HG03575 (cell line): ENCODE results near the gene PRMT3.
A peak's percentile ranks its signal among the peaks of the same experiment; 100 is the strongest.
"Not testable (repeated sequence)": the region's sequence is repeated elsewhere in the genome, so short reads cannot be mapped to it uniquely, and the experiment has no call there.

Experiments used
- ATAC-seq: cut with Tn5 transposase; IDR thresholded peaks from one replicate; pipeline ENCODE4 v1.9.1; 2021; ENCODE audit not compliant: unreplicated experiment, insufficient number of reproducible peaks, low FRiP score; ENCODE audit errors: extremely low read depth

PRMT3 gene

GRCh38 chr11:20387261-20388095 is at the start of gene PRMT3:
Gene PRMT3, plus strand, starts transcription at chr11:20387716. Its CDS starts 31 bp downstream, at chr11:20387747.
- ATAC-seq = peak; percentile 36

- no peak for ATAC-seq
These were observed 45.0 kb upstream of the PRMT3 start for GRCh38 chr11:20342347-20343141.

GRCh38 chr11:20351136-20351535 is 36.4 kb upstream of the PRMT3 start:
- ATAC-seq = no peak

GRCh38 chr11:20351751-20352262 is 35.7 kb upstream of the PRMT3 start:
- ATAC-seq = no peak

GRCh38 chr11:20353829-20354434 is 33.6 kb upstream of the PRMT3 start:
- ATAC-seq = no peak

GRCh38 chr11:20355221-20356219 is 32.0 kb upstream of the PRMT3 start:
- no peak for ATAC-seq

GRCh38 chr11:20357150-20357549 is 30.4 kb upstream of the PRMT3 start:
- no peak for ATAC-seq

GRCh38 chr11:20360650-20361049 is 26.9 kb upstream of the PRMT3 start:
- ATAC-seq = no peak

- ATAC-seq = no peak
These were observed 25.0 kb upstream of the PRMT3 start for GRCh38 chr11:20362481-20362880.

GRCh38 chr11:20363149-20363499 is 24.4 kb upstream of the PRMT3 start:
- no peak for ATAC-seq

- ATAC-seq = no peak
These were observed 23.8 kb upstream of the PRMT3 start, which contains the start of gene HTATIP2 for GRCh38 chr11:20363500-20364340. Gene HTATIP2, plus strand, starts transcription at chr11:20363714. Its CDS starts 524 bp downstream, at chr11:20364238.

- no peak for ATAC-seq
These were observed 23.1 kb upstream of the PRMT3 start for GRCh38 chr11:20364341-20364792.

GRCh38 chr11:20365465-20365864 is 22.1 kb upstream of the PRMT3 start:
- ATAC-seq = not testable (repeated sequence)

- no peak for ATAC-seq
These were observed 20.1 kb upstream of the PRMT3 start for GRCh38 chr11:20367313-20367948.

- no peak for ATAC-seq
These were observed 19.1 kb upstream of the PRMT3 start for GRCh38 chr11:20368438-20368837.

GRCh38 chr11:20369826-20370225 is 17.7 kb upstream of the PRMT3 start:
- no peak for ATAC-seq

- no peak for ATAC-seq
These were observed 15.4 kb upstream of the PRMT3 start for GRCh38 chr11:20372081-20372626.
